ENCODE data around the gene ARHGEF2.

The ARHGEF2 gene

GRCh38 chr1:155978325-155978972 lies at the start of gene ARHGEF2:
ARHGEF2 (minus strand) TSS chr1:155978547; CDS start chr1:155978427, 120 bp downstream.
- Mint-ChIP-seq H3K27me3 (no peaks in the 10 kb centered on the region), H3K36me3 (peaks cover 7% of the 10 kb centered on the region), H3K27ac (peak within 1 kb of the TSS; percentile 94), H3K9me3 (no peaks in the 10 kb centered on the region), H3K4me3 (peak within 1 kb of the TSS; percentile 93), H3K4me1 (peaks cover 74% of the 10 kb centered on the region)

GRCh38 chr1:156026588-156026987 lies 48.2 kb upstream of the ARHGEF2 start:
- H3K4me3 Mint-ChIP-seq, result no peak overlapping the region
- no peaks in the 10 kb centered on the region for H3K36me3 Mint-ChIP-seq
- H3K9me3 Mint-ChIP-seq, result no peaks in the 10 kb centered on the region

GRCh38 chr1:156025876-156026275 lies 47.5 kb upstream of the ARHGEF2 start:
- Mint-ChIP-seq H3K4me1 (peaks cover 12% of the 10 kb centered on the region), H3K4me3 (no peak overlapping the region), H3K9me3 (no peaks in the 10 kb centered on the region), H3K27ac (no peak overlapping the region), H3K36me3 (no peaks in the 10 kb centered on the region), H3K27me3 (no peaks in the 10 kb centered on the region)

More at GRCh38 chr1:156026588-156026987, 48.2 kb upstream of the ARHGEF2 start:
- no peaks in the 10 kb centered on the region for H3K27me3 Mint-ChIP-seq
- peaks cover 8% of the 10 kb centered on the region for H3K4me1 Mint-ChIP-seq
- H3K27ac Mint-ChIP-seq, result no peak overlapping the region

- Mint-ChIP-seq H3K4me1 (peaks cover 21% of the 10 kb centered on the region), H3K4me3 (no peak overlapping the region), H3K27me3 (no peaks in the 10 kb centered on the region), H3K27ac (no peak overlapping the region), H3K9me3 (no peaks in the 10 kb centered on the region), H3K36me3 (peaks cover 5% of the 10 kb centered on the region)
Measured at GRCh38 chr1:156024801-156025200, 46.5 kb upstream of the ARHGEF2 start.

- H3K9me3 Mint-ChIP-seq, result no peaks in the 10 kb centered on the region
- no peaks in the 10 kb centered on the region for H3K27me3 Mint-ChIP-seq
- H3K4me1 Mint-ChIP-seq, result peaks cover 35% of the 10 kb centered on the region
- peaks cover 12% of the 10 kb centered on the region for H3K36me3 Mint-ChIP-seq
- H3K4me3 Mint-ChIP-seq, result peak overlapping the region; percentile 53
- peak overlapping the region; percentile 26 for H3K27ac Mint-ChIP-seq
Measured at GRCh38 chr1:156021954-156022353, 43.6 kb upstream of the ARHGEF2 start.

- Mint-ChIP-seq H3K9me3 (no peaks in the 10 kb centered on the region), H3K4me3 (peak overlapping the region; percentile 94), H3K4me1 (peaks cover 39% of the 10 kb centered on the region), H3K27me3 (no peaks in the 10 kb centered on the region), H3K27ac (peak overlapping the region; percentile 91), H3K36me3 (peaks cover 15% of the 10 kb centered on the region)
Measured at GRCh38 chr1:156021093-156021428, 42.7 kb upstream of the ARHGEF2 start.

- Mint-ChIP-seq H3K27me3 (no peaks in the 10 kb centered on the region), H3K4me3 (peak within 1 kb of the TSS; percentile 94), H3K27ac (peak within 1 kb of the TSS; percentile 91), H3K36me3 (peaks cover 15% of the 10 kb centered on the region), H3K4me1 (peaks cover 35% of the 10 kb centered on the region), H3K9me3 (no peaks in the 10 kb centered on the region)
Measured at GRCh38 chr1:156020293-156021092, 42.1 kb upstream of the ARHGEF2 start, which contains the start of gene SSR2. SSR2 (minus strand) TSS chr1:156020951; CDS start chr1:156020167, 784 bp downstream.

- peak overlapping the region; percentile 94 for H3K4me3 Mint-ChIP-seq
- H3K27ac Mint-ChIP-seq, result peak overlapping the region; percentile 19
- H3K36me3 Mint-ChIP-seq, result peaks cover 15% of the 10 kb centered on the region
Measured at GRCh38 chr1:156019946-156020292, 41.6 kb upstream of the ARHGEF2 start.

GRCh38 chr1:156014829-156015228 lies 36.5 kb upstream of the ARHGEF2 start:
- no peaks in the 10 kb centered on the region for H3K9me3 Mint-ChIP-seq
- H3K4me1 Mint-ChIP-seq, result peaks cover 26% of the 10 kb centered on the region
- no peak overlapping the region for H3K27ac Mint-ChIP-seq
- H3K36me3 Mint-ChIP-seq, result peaks cover 21% of the 10 kb centered on the region
- H3K27me3 Mint-ChIP-seq, result no peaks in the 10 kb centered on the region
- H3K4me3 Mint-ChIP-seq, result no peak overlapping the region

More at GRCh38 chr1:156019946-156020292, 41.6 kb upstream of the ARHGEF2 start:
- Mint-ChIP-seq H3K4me1 (peaks cover 36% of the 10 kb centered on the region), H3K9me3 (no peaks in the 10 kb centered on the region), H3K27me3 (no peaks in the 10 kb centered on the region)

GRCh38 chr1:156012051-156012817 lies 33.9 kb upstream of the ARHGEF2 start:
- no peak overlapping the region for H3K4me3 Mint-ChIP-seq
- no peaks in the 10 kb centered on the region for H3K27me3 Mint-ChIP-seq
- no peaks in the 10 kb centered on the region for H3K9me3 Mint-ChIP-seq
- no peak overlapping the region for H3K27ac Mint-ChIP-seq
- peaks cover 18% of the 10 kb centered on the region for H3K4me1 Mint-ChIP-seq
- peaks cover 22% of the 10 kb centered on the region for H3K36me3 Mint-ChIP-seq

GRCh38 chr1:156009404-156009803 lies 31.1 kb upstream of the ARHGEF2 start:
- Mint-ChIP-seq H3K36me3 (peaks cover 17% of the 10 kb centered on the region), H3K27me3 (no peaks in the 10 kb centered on the region), H3K4me1 (peaks cover 27% of the 10 kb centered on the region), H3K4me3 (no peak overlapping the region), H3K9me3 (no peaks in the 10 kb centered on the region), H3K27ac (no peak overlapping the region)

- peaks cover 15% of the 10 kb centered on the region for H3K36me3 Mint-ChIP-seq
- H3K27me3 Mint-ChIP-seq, result no peaks in the 10 kb centered on the region
- peak overlapping the region; percentile 62 for H3K27ac Mint-ChIP-seq
- H3K4me1 Mint-ChIP-seq, result peaks cover 27% of the 10 kb centered on the region
- H3K4me3 Mint-ChIP-seq, result no peak overlapping the region
- H3K9me3 Mint-ChIP-seq, result no peaks in the 10 kb centered on the region
Measured at GRCh38 chr1:156006666-156007376, 28.5 kb upstream of the ARHGEF2 start.

- no peaks in the 10 kb centered on the region for H3K9me3 Mint-ChIP-seq
- peak overlapping the region; percentile 51 for H3K4me3 Mint-ChIP-seq
- peaks cover 27% of the 10 kb centered on the region for H3K4me1 Mint-ChIP-seq
- H3K36me3 Mint-ChIP-seq, result peaks cover 8% of the 10 kb centered on the region
- H3K27ac Mint-ChIP-seq, result peak overlapping the region; percentile 24
- no peaks in the 10 kb centered on the region for H3K27me3 Mint-ChIP-seq
Measured at GRCh38 chr1:156004843-156005584, 26.7 kb upstream of the ARHGEF2 start.

- Mint-ChIP-seq H3K4me1 (peaks cover 27% of the 10 kb centered on the region), H3K9me3 (no peaks in the 10 kb centered on the region), H3K27me3 (no peaks in the 10 kb centered on the region), H3K4me3 (no peak overlapping the region), H3K27ac (peak overlapping the region; percentile 55), H3K36me3 (peaks cover 5% of the 10 kb centered on the region)
Measured at GRCh38 chr1:156003923-156004188, 25.5 kb upstream of the ARHGEF2 start.

All from activated naive CD4-positive, alpha-beta T cell treated with anti-CD3 and anti-CD28 coated beads, Interleukin-2, amount 50 U/mL, for 24 hours (primary cell).